ENCODE results near the gene HDAC4. TPM values are rescaled to one million over a fixed set of nuclear protein-coding genes. Genes with fewer than 3 reads are reported as not detected.

Gene HDAC4
- polyA plus RNA-seq, 2 of the 4 experiments (the other 2 are of a cell fraction), result 8.6 to 10.4 TPM

DNA sequence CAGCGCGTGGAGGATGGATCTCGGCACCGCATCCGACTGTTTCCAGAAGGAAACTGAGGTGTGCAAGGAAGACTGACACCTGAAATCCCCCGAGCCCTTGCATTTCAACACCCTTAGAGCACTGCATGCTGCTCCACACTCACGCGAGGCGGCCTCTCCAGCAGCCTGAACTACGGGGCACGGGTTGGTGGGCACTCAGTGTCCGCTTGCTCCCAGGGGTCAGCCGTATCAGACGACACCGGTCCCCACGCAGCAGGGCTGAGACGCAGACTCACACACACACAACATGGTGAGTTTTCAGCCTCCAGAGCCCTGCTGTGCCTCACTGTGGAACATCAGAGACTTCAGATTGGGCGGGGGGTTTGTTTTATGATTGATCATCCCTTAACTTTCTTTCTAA is 283.0 kb downstream of the HDAC4 start:
- Histone ChIP-seq H3K27ac (no peak overlapping the region), H3K4me1 (0 out of 3 replicates have a peak, but pooled peaks cover 4% of the 10 kb centered on the region), H3K4me3 (no peak overlapping the region), H3K9me3 (no peaks in the 10 kb centered on the region), H3K4me2 (no peak overlapping the region)
- ATAC-seq (no peak), FAIRE-seq (no peak), DNase-seq (ENCODE audit: low read depth in 1 of 2, low spot score in 1 of 2) (no peak)
- ChIA-PET POLR2A (no interaction called here), CTCF (interaction anchor here (0.9 kb wide), 1 partner anchor 11 kb away, joined by 3 read pairs; no protein-coding TSS in a partner anchor)
- 97% methylated on average over 12 of the region's 18 CpGs for WGBS (ENCODE audit: missing lambda C conversion rate)
- TF ChIP-seq ZC3H11A (IDR thresholded peaks at IDR 0.05) (no peak), HEYL (CRISPR knock-in tag; IDR thresholded peaks at IDR 0.05) (no peak), KDM1A (IDR thresholded peaks at IDR 0.05; ENCODE audit: low read depth) (no peak), CEBPB (IDR thresholded peaks at IDR 0.05) (no peak), RFX5 (IDR thresholded peaks at IDR 0.05) (no peak), FOXS1 (CRISPR knock-in tag; IDR thresholded peaks at IDR 0.05) (no peak), CHD2 (IDR thresholded peaks at IDR 0.05; ENCODE audit: low read length, partially characterized antibody) (no peak), NPAS2 (CRISPR knock-in tag; IDR thresholded peaks at IDR 0.05; ENCODE audit: borderline replicate concordance) (no peak), EHMT2 (IDR thresholded peaks at IDR 0.05; ENCODE audit: low read depth) (no peak), RARB (CRISPR knock-in tag; IDR thresholded peaks at IDR 0.05) (no peak), RAD21 (conservative IDR thresholded peaks at IDR 0.05 in 1 of 2, IDR thresholded peaks at IDR 0.05 in 1 of 2) (no peak), ZSCAN20 (CRISPR knock-in tag; IDR thresholded peaks at IDR 0.05) (no peak), FOSB (CRISPR knock-in tag; IDR thresholded peaks at IDR 0.05) (no peak), MYC (IDR thresholded peaks at IDR 0.05; ENCODE audit: borderline replicate concordance, low read length) (no peak)
- TF ChIP-seq, protein P1, sequence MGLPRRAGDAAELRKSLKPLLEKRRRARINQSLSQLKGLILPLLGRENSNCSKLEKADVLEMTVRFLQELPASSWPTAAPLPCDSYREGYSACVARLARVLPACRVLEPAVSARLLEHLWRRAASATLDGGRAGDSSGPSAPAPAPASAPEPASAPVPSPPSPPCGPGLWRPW (IDR thresholded peaks at IDR 0.05), result no peak
- TF ChIP-seq, protein P2, sequence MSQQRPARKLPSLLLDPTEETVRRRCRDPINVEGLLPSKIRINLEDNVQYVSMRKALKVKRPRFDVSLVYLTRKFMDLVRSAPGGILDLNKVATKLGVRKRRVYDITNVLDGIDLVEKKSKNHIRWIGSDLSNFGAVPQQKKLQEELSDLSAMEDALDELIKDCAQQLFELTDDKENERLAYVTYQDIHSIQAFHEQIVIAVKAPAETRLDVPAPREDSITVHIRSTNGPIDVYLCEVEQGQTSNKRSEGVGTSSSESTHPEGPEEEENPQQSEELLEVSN (IDR thresholded peaks at IDR 0.05; ENCODE audit: borderline replicate concordance, low read depth), result no peak
- TF ChIP-seq, protein P3, sequence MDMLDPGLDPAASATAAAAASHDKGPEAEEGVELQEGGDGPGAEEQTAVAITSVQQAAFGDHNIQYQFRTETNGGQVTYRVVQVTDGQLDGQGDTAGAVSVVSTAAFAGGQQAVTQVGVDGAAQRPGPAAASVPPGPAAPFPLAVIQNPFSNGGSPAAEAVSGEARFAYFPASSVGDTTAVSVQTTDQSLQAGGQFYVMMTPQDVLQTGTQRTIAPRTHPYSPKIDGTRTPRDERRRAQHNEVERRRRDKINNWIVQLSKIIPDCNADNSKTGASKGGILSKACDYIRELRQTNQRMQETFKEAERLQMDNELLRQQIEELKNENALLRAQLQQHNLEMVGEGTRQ (IDR thresholded peaks at IDR 0.05), result no peak
- TF ChIP-seq, protein P4, sequence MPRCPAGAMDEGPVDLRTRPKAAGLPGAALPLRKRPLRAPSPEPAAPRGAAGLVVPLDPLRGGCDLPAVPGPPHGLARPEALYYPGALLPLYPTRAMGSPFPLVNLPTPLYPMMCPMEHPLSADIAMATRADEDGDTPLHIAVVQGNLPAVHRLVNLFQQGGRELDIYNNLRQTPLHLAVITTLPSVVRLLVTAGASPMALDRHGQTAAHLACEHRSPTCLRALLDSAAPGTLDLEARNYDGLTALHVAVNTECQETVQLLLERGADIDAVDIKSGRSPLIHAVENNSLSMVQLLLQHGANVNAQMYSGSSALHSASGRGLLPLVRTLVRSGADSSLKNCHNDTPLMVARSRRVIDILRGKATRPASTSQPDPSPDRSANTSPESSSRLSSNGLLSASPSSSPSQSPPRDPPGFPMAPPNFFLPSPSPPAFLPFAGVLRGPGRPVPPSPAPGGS (IDR thresholded peaks at IDR 0.05), result no peak
- TF ChIP-seq, protein P5, sequence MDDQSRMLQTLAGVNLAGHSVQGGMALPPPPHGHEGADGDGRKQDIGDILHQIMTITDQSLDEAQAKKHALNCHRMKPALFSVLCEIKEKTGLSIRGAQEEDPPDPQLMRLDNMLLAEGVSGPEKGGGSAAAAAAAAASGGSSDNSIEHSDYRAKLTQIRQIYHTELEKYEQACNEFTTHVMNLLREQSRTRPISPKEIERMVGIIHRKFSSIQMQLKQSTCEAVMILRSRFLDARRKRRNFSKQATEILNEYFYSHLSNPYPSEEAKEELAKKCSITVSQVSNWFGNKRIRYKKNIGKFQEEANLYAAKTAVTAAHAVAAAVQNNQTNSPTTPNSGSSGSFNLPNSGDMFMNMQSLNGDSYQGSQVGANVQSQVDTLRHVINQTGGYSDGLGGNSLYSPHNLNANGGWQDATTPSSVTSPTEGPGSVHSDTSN (IDR thresholded peaks at IDR 0.05), result no peak

DNA sequence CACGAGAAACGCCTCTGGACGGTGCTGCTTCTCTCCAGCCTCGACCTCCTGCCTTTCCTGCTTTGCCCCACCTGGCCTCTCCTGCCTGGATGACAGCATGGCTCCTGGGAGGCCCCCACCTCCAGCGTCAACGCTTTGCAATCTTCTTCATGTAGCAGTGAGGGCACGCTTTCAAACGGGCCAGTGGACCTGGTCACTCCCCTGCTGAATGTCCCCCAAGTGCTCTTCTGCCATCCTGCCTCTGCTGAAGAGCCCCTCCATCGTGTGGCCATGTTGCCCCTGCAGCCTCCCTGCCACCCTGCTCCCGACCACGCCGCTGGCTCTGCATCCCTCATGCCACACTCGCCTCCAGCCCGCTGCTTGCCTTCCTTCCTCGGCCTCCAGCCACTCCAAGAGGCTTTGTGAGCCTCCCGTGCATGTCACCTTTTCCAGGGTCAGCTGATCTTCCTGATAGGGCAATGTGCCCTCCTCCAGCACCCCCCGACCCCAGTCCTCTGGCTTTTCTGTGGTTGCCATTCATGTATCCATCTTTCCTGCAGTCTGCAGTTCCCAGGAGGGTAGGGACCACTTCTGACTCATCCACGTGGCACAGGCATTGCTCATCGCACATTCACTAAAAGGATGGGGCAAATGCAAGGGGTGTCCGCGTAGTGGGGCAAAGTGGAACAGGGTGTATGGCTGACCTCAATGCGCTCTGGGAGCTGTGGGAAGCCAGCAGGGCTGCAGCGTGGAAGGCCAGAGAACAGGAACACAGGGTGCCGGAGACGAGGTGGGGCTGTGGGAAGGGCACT is 284.2 kb downstream of the HDAC4 start:
- Histone ChIP-seq H3K4me1 (0 out of 3 replicates have a peak, but pooled peaks cover 4% of the 10 kb centered on the region), H3K9me3 (no peaks in the 10 kb centered on the region), H3K4me2 (no peak overlapping the region), H3K27ac (no peak overlapping the region), H3K4me3 (no peak overlapping the region)
- WGBS (ENCODE audit: missing lambda C conversion rate), result 88% methylated on average over 25 of the region's 25 CpGs
- ATAC-seq, result no peak
- FAIRE-seq, result no peak
- CTCF ChIA-PET, result interaction anchor here (2.5 kb wide), 1 partner anchor 10 kb away, joined by 13 read pairs; no protein-coding TSS in a partner anchor
- POLR2A ChIA-PET, result no interaction called here
- DNase-seq (ENCODE audit: low read depth in 1 of 2, low spot score in 1 of 2), result no peak
- no peak for TF ChIP-seq TFCP2L1 (CRISPR knock-in tag; IDR thresholded peaks at IDR 0.05)
- no peak for TF ChIP-seq HOXB5 (CRISPR knock-in tag; IDR thresholded peaks at IDR 0.05)
- TF ChIP-seq HOXA7 (CRISPR knock-in tag; IDR thresholded peaks at IDR 0.05), result no peak
- TF ChIP-seq CHD2 (IDR thresholded peaks at IDR 0.05; ENCODE audit: low read length, partially characterized antibody), result no peak
- TF ChIP-seq HOXB13 (CRISPR knock-in tag; IDR thresholded peaks at IDR 0.05; ENCODE audit: low read depth), result no peak
- TF ChIP-seq FOSB (CRISPR knock-in tag; IDR thresholded peaks at IDR 0.05), result no peak
- TF ChIP-seq, protein P5 (IDR thresholded peaks at IDR 0.05), result no peak
- TF ChIP-seq CHD4 (IDR thresholded peaks at IDR 0.05; ENCODE audit: borderline replicate concordance), result no peak
- TF ChIP-seq, protein P1 (IDR thresholded peaks at IDR 0.05), result no peak
- TF ChIP-seq ZNF302 (CRISPR knock-in tag; IDR thresholded peaks at IDR 0.05), result no peak
- TF ChIP-seq, protein P6, sequence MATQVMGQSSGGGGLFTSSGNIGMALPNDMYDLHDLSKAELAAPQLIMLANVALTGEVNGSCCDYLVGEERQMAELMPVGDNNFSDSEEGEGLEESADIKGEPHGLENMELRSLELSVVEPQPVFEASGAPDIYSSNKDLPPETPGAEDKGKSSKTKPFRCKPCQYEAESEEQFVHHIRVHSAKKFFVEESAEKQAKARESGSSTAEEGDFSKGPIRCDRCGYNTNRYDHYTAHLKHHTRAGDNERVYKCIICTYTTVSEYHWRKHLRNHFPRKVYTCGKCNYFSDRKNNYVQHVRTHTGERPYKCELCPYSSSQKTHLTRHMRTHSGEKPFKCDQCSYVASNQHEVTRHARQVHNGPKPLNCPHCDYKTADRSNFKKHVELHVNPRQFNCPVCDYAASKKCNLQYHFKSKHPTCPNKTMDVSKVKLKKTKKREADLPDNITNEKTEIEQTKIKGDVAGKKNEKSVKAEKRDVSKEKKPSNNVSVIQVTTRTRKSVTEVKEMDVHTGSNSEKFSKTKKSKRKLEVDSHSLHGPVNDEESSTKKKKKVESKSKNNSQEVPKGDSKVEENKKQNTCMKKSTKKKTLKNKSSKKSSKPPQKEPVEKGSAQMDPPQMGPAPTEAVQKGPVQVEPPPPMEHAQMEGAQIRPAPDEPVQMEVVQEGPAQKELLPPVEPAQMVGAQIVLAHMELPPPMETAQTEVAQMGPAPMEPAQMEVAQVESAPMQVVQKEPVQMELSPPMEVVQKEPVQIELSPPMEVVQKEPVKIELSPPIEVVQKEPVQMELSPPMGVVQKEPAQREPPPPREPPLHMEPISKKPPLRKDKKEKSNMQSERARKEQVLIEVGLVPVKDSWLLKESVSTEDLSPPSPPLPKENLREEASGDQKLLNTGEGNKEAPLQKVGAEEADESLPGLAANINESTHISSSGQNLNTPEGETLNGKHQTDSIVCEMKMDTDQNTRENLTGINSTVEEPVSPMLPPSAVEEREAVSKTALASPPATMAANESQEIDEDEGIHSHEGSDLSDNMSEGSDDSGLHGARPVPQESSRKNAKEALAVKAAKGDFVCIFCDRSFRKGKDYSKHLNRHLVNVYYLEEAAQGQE (IDR thresholded peaks at IDR 0.05), result no peak

Data from A549 (cell line).